ENCODE data around the gene CYBA. TPM values are rescaled to one million over a fixed set of nuclear protein-coding genes. Genes with fewer than 3 reads are reported as not detected.

CYBA gene
- total RNA-seq, 1 donor from 2014 or later = 140 TPM

GRCh38 chr16:88655053-88655732 is 4.3 kb upstream of the CYBA start:
- no peak overlapping the region for H3K27ac Mint-ChIP-seq (ENCODE audit: unreplicated experiment)

DNA sequence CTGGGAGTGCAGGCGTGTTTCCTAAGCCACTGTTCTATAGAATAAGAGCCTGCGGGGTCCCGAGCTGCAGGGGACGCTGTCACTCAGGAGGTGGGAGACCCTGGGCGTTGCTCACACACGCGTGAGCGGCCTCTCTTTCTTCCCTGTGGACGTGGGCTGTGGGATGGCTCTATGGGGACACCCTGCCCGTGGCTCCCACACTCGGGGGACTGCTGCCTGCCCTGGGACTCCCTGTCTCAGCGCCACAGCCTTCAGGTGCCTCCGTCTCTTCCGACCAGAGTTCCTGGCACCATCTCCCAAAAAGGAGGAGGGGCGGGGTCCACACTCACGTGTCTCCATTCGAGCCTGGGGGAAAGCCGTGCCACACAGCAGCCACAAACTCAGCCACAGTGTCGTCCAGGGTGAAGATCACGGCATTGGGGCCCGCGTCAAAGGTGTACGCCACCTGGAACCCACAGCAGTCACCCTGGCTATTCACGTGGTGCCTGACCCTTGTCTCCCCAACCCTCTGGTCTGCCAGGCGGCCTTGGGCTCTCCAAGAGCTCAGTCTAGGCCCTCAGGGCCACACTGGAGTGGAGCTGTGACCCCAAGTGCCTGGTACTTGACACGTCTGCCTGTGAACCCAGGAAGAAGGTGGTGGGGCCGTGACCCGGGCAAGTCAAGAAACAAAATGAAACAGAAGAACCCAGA is 3.7 kb upstream of the CYBA start:
- no peak for DNase-seq (ENCODE audit: low spot score)
- H3K27me3 Mint-ChIP-seq (ENCODE audit: unreplicated experiment) = peaks cover 2% of the 10 kb centered on the region
- no peaks in the 10 kb centered on the region for H3K4me1 Mint-ChIP-seq (ENCODE audit: unreplicated experiment)
- no peaks in the 10 kb centered on the region for H3K36me3 Mint-ChIP-seq (ENCODE audit: low read depth, unreplicated experiment)
- H3K27ac Mint-ChIP-seq (ENCODE audit: unreplicated experiment) = no peak overlapping the region
- TF ChIP-seq, protein P1, sequence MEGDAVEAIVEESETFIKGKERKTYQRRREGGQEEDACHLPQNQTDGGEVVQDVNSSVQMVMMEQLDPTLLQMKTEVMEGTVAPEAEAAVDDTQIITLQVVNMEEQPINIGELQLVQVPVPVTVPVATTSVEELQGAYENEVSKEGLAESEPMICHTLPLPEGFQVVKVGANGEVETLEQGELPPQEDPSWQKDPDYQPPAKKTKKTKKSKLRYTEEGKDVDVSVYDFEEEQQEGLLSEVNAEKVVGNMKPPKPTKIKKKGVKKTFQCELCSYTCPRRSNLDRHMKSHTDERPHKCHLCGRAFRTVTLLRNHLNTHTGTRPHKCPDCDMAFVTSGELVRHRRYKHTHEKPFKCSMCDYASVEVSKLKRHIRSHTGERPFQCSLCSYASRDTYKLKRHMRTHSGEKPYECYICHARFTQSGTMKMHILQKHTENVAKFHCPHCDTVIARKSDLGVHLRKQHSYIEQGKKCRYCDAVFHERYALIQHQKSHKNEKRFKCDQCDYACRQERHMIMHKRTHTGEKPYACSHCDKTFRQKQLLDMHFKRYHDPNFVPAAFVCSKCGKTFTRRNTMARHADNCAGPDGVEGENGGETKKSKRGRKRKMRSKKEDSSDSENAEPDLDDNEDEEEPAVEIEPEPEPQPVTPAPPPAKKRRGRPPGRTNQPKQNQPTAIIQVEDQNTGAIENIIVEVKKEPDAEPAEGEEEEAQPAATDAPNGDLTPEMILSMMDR (IDR thresholded peaks at IDR 0.05; ENCODE audit: unreplicated experiment) = no peak
- H3K4me3 Mint-ChIP-seq (ENCODE audit: unreplicated experiment) = no peak overlapping the region
- H3K9me3 Mint-ChIP-seq (ENCODE audit: unreplicated experiment) = no peaks in the 10 kb centered on the region

More at GRCh38 chr16:88655053-88655732, 4.3 kb upstream of the CYBA start:
- peaks cover 2% of the 10 kb centered on the region for H3K27me3 Mint-ChIP-seq (ENCODE audit: unreplicated experiment)
- H3K36me3 Mint-ChIP-seq (ENCODE audit: low read depth, unreplicated experiment) = no peaks in the 10 kb centered on the region
- H3K4me3 Mint-ChIP-seq (ENCODE audit: unreplicated experiment) = no peak overlapping the region
- no peaks in the 10 kb centered on the region for H3K4me1 Mint-ChIP-seq (ENCODE audit: unreplicated experiment)
- no peaks in the 10 kb centered on the region for H3K9me3 Mint-ChIP-seq (ENCODE audit: unreplicated experiment)
- TF ChIP-seq, protein P1 (IDR thresholded peaks at IDR 0.05; ENCODE audit: unreplicated experiment) = no peak
- DNase-seq (ENCODE audit: low spot score) = no peak

- Mint-ChIP-seq H3K4me1 (ENCODE audit: unreplicated experiment) (peaks cover 5% of the 10 kb centered on the region), H3K4me3 (ENCODE audit: unreplicated experiment) (no peak overlapping the region), H3K27ac (ENCODE audit: unreplicated experiment) (no peak overlapping the region), H3K9me3 (ENCODE audit: unreplicated experiment) (no peaks in the 10 kb centered on the region), H3K27me3 (ENCODE audit: unreplicated experiment) (peaks cover 5% of the 10 kb centered on the region), H3K36me3 (ENCODE audit: low read depth, unreplicated experiment) (no peaks in the 10 kb centered on the region)
- TF ChIP-seq, protein P1 (IDR thresholded peaks at IDR 0.05; ENCODE audit: unreplicated experiment) = no peak
- DNase-seq (ENCODE audit: low spot score) = no peak
Measured at GRCh38 chr16:88653596-88654362, 2.9 kb upstream of the CYBA start.

GRCh38 chr16:88653101-88653500 is 2.2 kb upstream of the CYBA start:
- no peaks in the 10 kb centered on the region for H3K36me3 Mint-ChIP-seq (ENCODE audit: low read depth, unreplicated experiment)
- TF ChIP-seq, protein P1 (IDR thresholded peaks at IDR 0.05; ENCODE audit: unreplicated experiment) = no peak
- H3K4me3 Mint-ChIP-seq (ENCODE audit: unreplicated experiment) = no peak overlapping the region
- no peak overlapping the region for H3K27ac Mint-ChIP-seq (ENCODE audit: unreplicated experiment)
- H3K9me3 Mint-ChIP-seq (ENCODE audit: unreplicated experiment) = no peaks in the 10 kb centered on the region
- no peak for DNase-seq (ENCODE audit: low spot score)
- peaks cover 7% of the 10 kb centered on the region for H3K27me3 Mint-ChIP-seq (ENCODE audit: unreplicated experiment)
- peaks cover 5% of the 10 kb centered on the region for H3K4me1 Mint-ChIP-seq (ENCODE audit: unreplicated experiment)

Measured in endothelial cell (in vitro differentiated cells).